HFFc6 (cell line): ENCODE data around the gene KRR1. TPM values are rescaled to one million over a fixed set of nuclear protein-coding genes. Genes with fewer than 3 reads are reported as not detected.

Experiments used
- DNase-seq: peaks from one replicate; pipeline ENCODE4 v3.0.0-alpha.2; 2018
- H3K27ac Mint-ChIP-seq: 2 replicates; pipeline ENCODE4 v1.8.0; 2020; ENCODE audit warnings: mild to moderate bottlenecking, mixed read lengths
- H3K27me3 Mint-ChIP-seq: 2 replicates; pipeline ENCODE4 v1.8.0; 2021; ENCODE audit warnings: mild to moderate bottlenecking, moderate library complexity, mixed read lengths; ENCODE audit not compliant: insufficient read depth
- H3K36me3 Mint-ChIP-seq: 2 replicates; pipeline ENCODE4 v1.8.0; 2021; ENCODE audit warnings: low read depth, mixed read lengths
- H3K4me1 Mint-ChIP-seq: 2 replicates; pipeline ENCODE4 v1.8.0; 2020; ENCODE audit warnings: low read depth, mixed read lengths
- H3K4me3 Mint-ChIP-seq: 2 replicates; pipeline ENCODE4 v1.8.0; 2020; ENCODE audit warnings: mild to moderate bottlenecking, moderate library complexity, mixed read lengths
- H3K9me3 Mint-ChIP-seq: 2 replicates; pipeline ENCODE4 v1.8.0; 2020; ENCODE audit warnings: mild to moderate bottlenecking, mixed read lengths
- long read RNA-seq: library from polyadenylated mRNA; unstranded; transcript quantifications from one replicate; pipeline ENCODE4 v2.0.0, GENCODE V29; 2019
- total RNA-seq, 6 experiments: library from RNA; stranded (reverse); fragmentation: NEBNext Ultra II Directional; extraction: Animal tissue kit (Norgen Biotek cat#: 25700); gene quantifications; 2 replicates in 1 of 6; 3 replicates in 5 of 6; pipeline ENCODE4 v1.2.3, GENCODE V29; 2021
- TF ChIP-seq, protein P1 (sequence below): fragments of 200-600 bp; sonication (generic); IDR thresholded peaks from 2 replicates; pipeline ENCODE4 v1.5.0; 2021; ENCODE audit warnings: antibody characterized with exemption, mild to moderate bottlenecking

KRR1 gene
- total RNA-seq: 10 to 100 TPM; 52.4 to 64.4 (median 61.8) TPM
- long read RNA-seq, full-length matches to known transcripts: 41 of 72 reads
- long read RNA-seq, partial matches to known transcripts: 15 of 72 reads
- long read RNA-seq, other reads (novel, unspliced or antisense): 16 of 72 reads

DNA sequence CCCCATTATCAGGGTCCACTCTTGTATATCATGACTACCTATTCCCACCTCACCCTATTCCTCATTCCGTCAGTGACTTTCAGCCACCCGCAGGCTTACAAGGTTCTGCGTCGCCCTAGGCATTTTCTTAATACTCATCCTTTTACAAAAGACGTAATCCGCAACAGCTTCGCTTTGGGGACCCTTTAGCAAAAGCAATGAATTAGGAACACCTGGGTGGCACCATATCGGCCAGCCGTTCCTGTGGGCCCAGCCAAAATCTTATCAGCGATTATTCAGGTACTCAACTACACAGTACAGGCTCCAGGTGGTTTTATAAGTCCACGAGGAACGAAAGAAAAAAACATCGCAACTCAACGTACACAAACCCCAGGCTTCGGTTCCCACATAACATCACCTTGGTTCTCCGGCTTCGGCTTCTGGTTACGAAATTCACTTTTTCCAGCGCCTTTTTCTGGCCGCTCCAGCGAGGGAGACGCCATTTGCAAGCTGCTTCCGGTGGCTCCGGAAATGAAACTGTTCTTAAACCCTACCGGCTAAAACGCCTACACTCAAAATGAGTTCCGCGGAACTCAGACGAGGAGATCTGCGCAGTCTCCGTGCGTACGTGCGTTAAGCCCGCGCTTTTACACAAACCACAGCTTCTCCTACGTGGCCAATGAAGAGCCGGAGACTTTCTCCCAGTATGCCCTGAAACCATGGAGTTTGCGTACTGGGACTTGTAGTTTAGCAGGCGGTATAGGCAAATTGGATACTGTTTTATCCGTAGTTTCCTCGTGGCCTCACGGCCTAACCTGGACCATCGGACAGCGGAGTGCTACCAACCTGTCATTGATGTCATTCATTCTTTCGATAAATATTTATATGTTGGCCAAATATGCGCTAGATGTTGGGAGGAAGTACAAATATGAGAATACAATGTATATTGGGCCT is at the start of gene KRR1:
TSS of gene KRR1 (minus strand) at position 494 of the 933 bp plus-strand sequence. CDS start at position 482, 12 bp downstream.
- Mint-ChIP-seq H3K4me3 (peak within 1 kb of the TSS; percentile 97), H3K4me1 (peaks cover 45% of the 10 kb centered on the region), H3K9me3 (no peaks in the 10 kb centered on the region), H3K27me3 (no peaks in the 10 kb centered on the region), H3K36me3 (peaks cover 9% of the 10 kb centered on the region; the same call in 1 of the 2 replicates), H3K27ac (peak within 1 kb of the TSS; percentile 95)
- TF ChIP-seq, protein P1, sequence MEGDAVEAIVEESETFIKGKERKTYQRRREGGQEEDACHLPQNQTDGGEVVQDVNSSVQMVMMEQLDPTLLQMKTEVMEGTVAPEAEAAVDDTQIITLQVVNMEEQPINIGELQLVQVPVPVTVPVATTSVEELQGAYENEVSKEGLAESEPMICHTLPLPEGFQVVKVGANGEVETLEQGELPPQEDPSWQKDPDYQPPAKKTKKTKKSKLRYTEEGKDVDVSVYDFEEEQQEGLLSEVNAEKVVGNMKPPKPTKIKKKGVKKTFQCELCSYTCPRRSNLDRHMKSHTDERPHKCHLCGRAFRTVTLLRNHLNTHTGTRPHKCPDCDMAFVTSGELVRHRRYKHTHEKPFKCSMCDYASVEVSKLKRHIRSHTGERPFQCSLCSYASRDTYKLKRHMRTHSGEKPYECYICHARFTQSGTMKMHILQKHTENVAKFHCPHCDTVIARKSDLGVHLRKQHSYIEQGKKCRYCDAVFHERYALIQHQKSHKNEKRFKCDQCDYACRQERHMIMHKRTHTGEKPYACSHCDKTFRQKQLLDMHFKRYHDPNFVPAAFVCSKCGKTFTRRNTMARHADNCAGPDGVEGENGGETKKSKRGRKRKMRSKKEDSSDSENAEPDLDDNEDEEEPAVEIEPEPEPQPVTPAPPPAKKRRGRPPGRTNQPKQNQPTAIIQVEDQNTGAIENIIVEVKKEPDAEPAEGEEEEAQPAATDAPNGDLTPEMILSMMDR: 0 out of 2 replicates have a peak, but pooled peaks have one; percentile 12
- peak; percentile 94 for DNase-seq

DNA sequence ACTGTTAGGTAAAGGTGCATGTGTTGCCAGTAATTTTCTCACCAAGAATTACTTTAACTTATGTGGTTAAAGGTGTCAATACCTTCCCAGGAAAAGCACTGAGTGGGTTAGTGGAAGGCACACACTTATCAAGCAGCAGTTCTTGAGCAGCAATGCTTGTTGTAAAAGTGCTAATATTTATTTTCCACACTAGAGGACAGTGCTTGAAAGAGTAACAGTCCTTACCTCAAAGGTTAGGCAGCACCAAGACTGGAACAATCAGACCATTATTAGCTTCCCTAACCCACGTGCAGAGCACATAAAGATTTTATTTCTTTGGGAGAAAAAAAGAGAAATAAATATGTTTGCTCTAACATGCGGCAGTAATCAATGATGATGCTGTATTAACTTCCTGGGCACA is 48.8 kb upstream of the KRR1 start:
- TF ChIP-seq, protein P1: peak; percentile 68
- DNase-seq: peak; percentile 55
- no peak overlapping the region for H3K27ac Mint-ChIP-seq
- H3K9me3 Mint-ChIP-seq: peaks cover 6% of the 10 kb centered on the region
- peaks cover under 1% of the 10 kb centered on the region for H3K36me3 Mint-ChIP-seq
- no peak overlapping the region for H3K4me3 Mint-ChIP-seq
- no peaks in the 10 kb centered on the region for H3K27me3 Mint-ChIP-seq
- H3K4me1 Mint-ChIP-seq: peaks cover 24% of the 10 kb centered on the region

DNA sequence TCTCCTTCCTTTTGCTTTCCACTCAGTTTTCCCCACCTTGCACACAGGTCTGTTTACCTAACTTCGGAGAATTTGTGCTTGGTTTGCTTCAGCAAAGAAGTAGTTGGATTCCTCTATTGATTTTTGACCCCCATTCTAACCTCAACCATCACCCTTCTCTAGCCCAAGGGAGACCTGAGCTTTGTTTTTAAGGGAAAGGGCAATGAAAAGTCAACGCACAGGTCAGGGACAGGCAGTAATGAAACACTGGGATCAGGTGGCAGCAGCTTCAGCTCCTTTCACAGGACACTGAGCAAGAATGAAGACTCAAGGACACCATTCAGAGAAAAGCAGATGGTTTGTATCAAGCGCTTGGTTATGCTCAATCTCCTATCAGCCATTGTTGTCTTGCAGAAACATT is 46.9 kb upstream of the KRR1 start:
- H3K4me1 Mint-ChIP-seq: peaks cover 32% of the 10 kb centered on the region
- H3K4me3 Mint-ChIP-seq: no peak overlapping the region
- no peak overlapping the region for H3K27ac Mint-ChIP-seq
- H3K9me3 Mint-ChIP-seq: no peaks in the 10 kb centered on the region
- TF ChIP-seq, protein P1: no peak
- H3K27me3 Mint-ChIP-seq: no peaks in the 10 kb centered on the region
- DNase-seq: no peak
- H3K36me3 Mint-ChIP-seq: no peaks in the 10 kb centered on the region

DNA sequence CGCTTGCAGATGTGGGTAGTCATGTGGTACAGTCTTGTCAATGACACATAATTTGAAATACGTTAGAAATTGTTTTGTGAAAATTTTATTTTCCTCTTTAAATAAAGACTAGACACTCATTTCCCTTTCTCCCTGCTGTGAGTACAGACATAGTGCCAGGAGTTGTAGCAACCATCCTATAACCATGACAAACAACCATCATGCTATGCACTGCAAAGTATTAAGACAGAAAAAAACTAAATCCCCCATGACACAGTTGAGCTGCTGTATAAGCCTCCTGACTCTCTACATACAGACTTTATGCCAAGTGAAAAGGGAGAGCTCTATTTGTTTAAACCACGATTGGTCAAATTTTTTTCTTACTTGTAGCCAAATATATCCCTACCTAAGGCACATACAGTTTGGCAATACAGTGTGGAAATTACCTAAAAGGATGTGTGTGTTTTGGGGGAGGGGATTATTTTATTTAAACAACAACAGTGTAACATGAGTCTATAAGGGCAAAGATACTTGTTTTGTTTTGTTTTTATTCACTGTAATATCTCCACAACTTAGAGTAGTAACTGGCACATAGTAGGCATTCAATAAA is 45.0 kb upstream of the KRR1 start:
- no peaks in the 10 kb centered on the region for H3K36me3 Mint-ChIP-seq
- H3K4me3 Mint-ChIP-seq: no peak overlapping the region
- no peak overlapping the region for H3K27ac Mint-ChIP-seq
- no peaks in the 10 kb centered on the region for H3K27me3 Mint-ChIP-seq
- no peak for DNase-seq
- no peaks in the 10 kb centered on the region for H3K9me3 Mint-ChIP-seq
- peaks cover 37% of the 10 kb centered on the region for H3K4me1 Mint-ChIP-seq
- TF ChIP-seq, protein P1: no peak

DNA sequence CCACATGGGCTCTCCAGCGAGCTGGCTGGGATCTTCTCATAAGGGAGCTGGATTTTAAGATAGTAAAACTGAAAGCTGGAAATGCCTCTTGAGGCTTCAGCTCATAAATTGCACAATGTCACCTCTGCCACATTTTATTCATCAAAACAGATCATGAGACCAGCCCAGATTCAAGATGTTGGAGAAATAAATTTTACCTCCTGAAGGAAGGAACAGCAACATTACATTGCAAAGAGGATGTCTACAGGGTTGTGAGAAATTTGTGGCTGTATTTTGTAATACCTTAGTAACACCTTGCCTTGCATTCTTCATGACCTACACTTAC is 43.1 kb upstream of the KRR1 start:
- Mint-ChIP-seq H3K9me3 (no peaks in the 10 kb centered on the region), H3K27ac (peak overlapping the region; percentile 68), H3K36me3 (no peaks in the 10 kb centered on the region), H3K4me3 (peak overlapping the region; percentile 20; the same call in 1 of the 2 replicates), H3K27me3 (no peaks in the 10 kb centered on the region), H3K4me1 (peaks cover 43% of the 10 kb centered on the region)
- DNase-seq: no peak
- TF ChIP-seq, protein P1: no peak
